ENCODE data around the gene SH3D19. TPM values are rescaled to one million over a fixed set of nuclear protein-coding genes. Genes with fewer than 3 reads are reported as not detected.

Gene SH3D19
- polyA plus RNA-seq, 2 of the 4 experiments (the other 2 are of a cell fraction), result 15.3 to 22.9 TPM

DNA sequence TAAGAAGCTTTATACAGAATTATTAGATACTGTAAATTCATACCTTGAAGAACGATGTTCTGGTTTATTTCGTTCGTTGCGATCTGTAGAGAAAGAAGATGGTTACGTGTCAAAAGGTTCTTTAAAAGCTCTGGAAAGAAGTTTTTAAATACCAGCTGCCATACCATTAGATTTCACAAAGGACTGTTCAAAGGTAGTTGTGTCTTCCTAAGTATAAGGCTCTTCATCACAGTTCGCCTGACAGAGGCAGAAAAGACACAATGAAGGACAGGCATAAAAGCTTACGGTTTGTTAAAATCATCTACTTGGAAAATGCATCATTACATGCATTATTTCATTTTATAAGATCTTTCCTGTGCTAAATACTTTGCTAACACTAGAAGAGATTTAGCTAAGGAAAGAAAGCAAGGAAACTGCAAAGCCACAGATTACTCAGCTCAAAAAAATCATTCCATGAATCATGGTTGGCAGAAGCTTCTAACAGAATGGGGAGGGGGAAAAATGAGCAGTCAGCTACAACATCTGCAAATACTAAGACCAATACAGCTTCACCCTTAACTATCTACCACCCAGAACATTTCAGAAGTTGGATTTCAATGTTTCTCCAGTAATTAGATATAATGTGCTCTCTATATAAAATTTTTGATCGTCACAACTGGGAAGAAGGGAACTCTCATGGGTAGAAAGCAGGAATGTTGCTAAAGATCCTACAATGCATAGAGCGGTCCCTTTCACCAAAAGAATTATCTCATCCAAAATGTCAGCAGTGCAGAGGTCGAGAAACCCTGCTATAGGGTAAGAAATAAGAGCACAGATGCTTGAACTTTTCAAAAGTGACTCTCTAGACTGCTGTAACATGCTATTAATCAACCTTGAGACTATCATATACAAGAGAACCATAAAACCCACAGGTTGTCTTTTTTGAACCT, 99.1 kb downstream of the SH3D19 start:
- TF ChIP-seq FOSL2 (IDR thresholded peaks at IDR 0.05) (no peak), FOSL2 (CRISPR knock-in tag; IDR thresholded peaks at IDR 0.05) (no peak; the same call in 1 of the 2 replicates), HOXB13 (CRISPR knock-in tag; IDR thresholded peaks at IDR 0.05; ENCODE audit: low read depth) (no peak), RNF2 (IDR thresholded peaks at IDR 0.05; ENCODE audit: borderline replicate concordance, low read depth) (no peak), POLR2AphosphoS2 (conservative IDR thresholded peaks at IDR 0.05; ENCODE audit: low read length) (no peak), TFCP2L1 (CRISPR knock-in tag; IDR thresholded peaks at IDR 0.05) (no peak), HOXB5 (CRISPR knock-in tag; IDR thresholded peaks at IDR 0.05) (no peak), BHLHE40 (IDR thresholded peaks at IDR 0.05; ENCODE audit: low read depth, low read length) (no peak)
- TF ChIP-seq, protein P1, sequence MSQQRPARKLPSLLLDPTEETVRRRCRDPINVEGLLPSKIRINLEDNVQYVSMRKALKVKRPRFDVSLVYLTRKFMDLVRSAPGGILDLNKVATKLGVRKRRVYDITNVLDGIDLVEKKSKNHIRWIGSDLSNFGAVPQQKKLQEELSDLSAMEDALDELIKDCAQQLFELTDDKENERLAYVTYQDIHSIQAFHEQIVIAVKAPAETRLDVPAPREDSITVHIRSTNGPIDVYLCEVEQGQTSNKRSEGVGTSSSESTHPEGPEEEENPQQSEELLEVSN (IDR thresholded peaks at IDR 0.05; ENCODE audit: borderline replicate concordance, low read depth), result no peak
- TF ChIP-seq, protein P2, sequence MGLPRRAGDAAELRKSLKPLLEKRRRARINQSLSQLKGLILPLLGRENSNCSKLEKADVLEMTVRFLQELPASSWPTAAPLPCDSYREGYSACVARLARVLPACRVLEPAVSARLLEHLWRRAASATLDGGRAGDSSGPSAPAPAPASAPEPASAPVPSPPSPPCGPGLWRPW (IDR thresholded peaks at IDR 0.05), result no peak
- TF ChIP-seq, protein P3, sequence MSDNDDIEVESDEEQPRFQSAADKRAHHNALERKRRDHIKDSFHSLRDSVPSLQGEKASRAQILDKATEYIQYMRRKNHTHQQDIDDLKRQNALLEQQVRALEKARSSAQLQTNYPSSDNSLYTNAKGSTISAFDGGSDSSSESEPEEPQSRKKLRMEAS (IDR thresholded peaks at IDR 0.05), result no peak
- H3K27ac ChIP-seq, result peak overlapping the region in 1 of 2 experiments; percentile 69; a peak in 3 of 6 replicates
- peak; percentile 56 to 82; a peak in 4 of 6 replicates for ATAC-seq
- WGBS (ENCODE audit: missing lambda C conversion rate), result 60% methylated on average over 10 of the region's 10 CpGs
- ChIA-PET POLR2A (interaction anchor here (0.5 kb wide), 1 partner anchor 967 kb away, joined by 3 read pairs; no protein-coding TSS in a partner anchor), CTCF (no interaction called here)
- H3K4me3 ChIP-seq, result no peak overlapping the region
- H3K9me3 ChIP-seq, result no peaks in the 10 kb centered on the region
- peaks cover 35% of the 10 kb centered on the region for H3K4me1 ChIP-seq
- peak overlapping the region; percentile 71 for H3K4me2 ChIP-seq
- DNase-seq (ENCODE audit: low read depth in 1 of 2, low spot score in 1 of 2), result peak in 1 of 2 experiments; percentile 6
- no peak for FAIRE-seq

DNA sequence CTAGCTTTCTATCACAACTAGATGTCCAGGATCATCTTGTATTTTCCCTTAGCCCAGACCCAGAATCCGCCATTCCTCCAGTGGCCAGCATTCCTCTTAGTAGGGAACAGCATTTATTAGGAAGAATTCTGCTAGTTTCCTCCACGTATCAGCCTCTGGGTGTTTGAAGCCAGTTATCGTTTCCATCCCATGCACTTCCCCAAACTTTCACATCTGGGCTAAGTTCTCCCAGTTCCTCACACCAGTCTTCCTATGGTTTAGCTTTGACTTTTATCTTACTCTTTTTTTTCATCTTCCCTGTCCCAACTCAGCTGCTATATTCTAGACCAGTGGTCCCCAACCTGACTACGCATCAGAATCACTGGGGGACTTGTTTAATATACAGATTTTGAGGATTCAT, 101.9 kb downstream of the SH3D19 start:
- TF ChIP-seq SMC3 (IDR thresholded peaks at IDR 0.05) (no peak), CEBPB (IDR thresholded peaks at IDR 0.05) (no peak), HOXA7 (CRISPR knock-in tag; IDR thresholded peaks at IDR 0.05) (no peak), FOSB (CRISPR knock-in tag; IDR thresholded peaks at IDR 0.05) (no peak), JUNB (IDR thresholded peaks at IDR 0.05) (no peak), ZFP36 (IDR thresholded peaks at IDR 0.05; ENCODE audit: borderline replicate concordance, partially characterized antibody) (no peak), FOSL2 (IDR thresholded peaks at IDR 0.05) (no peak), FOSL2 (CRISPR knock-in tag; IDR thresholded peaks at IDR 0.05) (no peak), FOXS1 (CRISPR knock-in tag; IDR thresholded peaks at IDR 0.05) (no peak), EP300 (IDR thresholded peaks at IDR 0.05) (no peak), NFE2L2 (conservative IDR thresholded peaks at IDR 0.05; ENCODE audit: low read length) (no peak), MAZ (IDR thresholded peaks at IDR 0.05; ENCODE audit: borderline replicate concordance, low read depth, low read length) (no peak)
- TF ChIP-seq, protein P3 (IDR thresholded peaks at IDR 0.05), result no peak
- TF ChIP-seq, protein P4, sequence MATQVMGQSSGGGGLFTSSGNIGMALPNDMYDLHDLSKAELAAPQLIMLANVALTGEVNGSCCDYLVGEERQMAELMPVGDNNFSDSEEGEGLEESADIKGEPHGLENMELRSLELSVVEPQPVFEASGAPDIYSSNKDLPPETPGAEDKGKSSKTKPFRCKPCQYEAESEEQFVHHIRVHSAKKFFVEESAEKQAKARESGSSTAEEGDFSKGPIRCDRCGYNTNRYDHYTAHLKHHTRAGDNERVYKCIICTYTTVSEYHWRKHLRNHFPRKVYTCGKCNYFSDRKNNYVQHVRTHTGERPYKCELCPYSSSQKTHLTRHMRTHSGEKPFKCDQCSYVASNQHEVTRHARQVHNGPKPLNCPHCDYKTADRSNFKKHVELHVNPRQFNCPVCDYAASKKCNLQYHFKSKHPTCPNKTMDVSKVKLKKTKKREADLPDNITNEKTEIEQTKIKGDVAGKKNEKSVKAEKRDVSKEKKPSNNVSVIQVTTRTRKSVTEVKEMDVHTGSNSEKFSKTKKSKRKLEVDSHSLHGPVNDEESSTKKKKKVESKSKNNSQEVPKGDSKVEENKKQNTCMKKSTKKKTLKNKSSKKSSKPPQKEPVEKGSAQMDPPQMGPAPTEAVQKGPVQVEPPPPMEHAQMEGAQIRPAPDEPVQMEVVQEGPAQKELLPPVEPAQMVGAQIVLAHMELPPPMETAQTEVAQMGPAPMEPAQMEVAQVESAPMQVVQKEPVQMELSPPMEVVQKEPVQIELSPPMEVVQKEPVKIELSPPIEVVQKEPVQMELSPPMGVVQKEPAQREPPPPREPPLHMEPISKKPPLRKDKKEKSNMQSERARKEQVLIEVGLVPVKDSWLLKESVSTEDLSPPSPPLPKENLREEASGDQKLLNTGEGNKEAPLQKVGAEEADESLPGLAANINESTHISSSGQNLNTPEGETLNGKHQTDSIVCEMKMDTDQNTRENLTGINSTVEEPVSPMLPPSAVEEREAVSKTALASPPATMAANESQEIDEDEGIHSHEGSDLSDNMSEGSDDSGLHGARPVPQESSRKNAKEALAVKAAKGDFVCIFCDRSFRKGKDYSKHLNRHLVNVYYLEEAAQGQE (IDR thresholded peaks at IDR 0.05), result no peak
- TF ChIP-seq, protein P5, sequence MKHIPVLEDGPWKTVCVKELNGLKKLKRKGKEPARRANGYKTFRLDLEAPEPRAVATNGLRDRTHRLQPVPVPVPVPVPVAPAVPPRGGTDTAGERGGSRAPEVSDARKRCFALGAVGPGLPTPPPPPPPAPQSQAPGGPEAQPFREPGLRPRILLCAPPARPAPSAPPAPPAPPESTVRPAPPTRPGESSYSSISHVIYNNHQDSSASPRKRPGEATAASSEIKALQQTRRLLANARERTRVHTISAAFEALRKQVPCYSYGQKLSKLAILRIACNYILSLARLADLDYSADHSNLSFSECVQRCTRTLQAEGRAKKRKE (CRISPR knock-in tag; IDR thresholded peaks at IDR 0.05; ENCODE audit: low read depth), result no peak
- WGBS (ENCODE audit: missing lambda C conversion rate), result 72% methylated on average over 4 of the region's 4 CpGs
- Histone ChIP-seq H3K9me3 (no peaks in the 10 kb centered on the region), H3K4me3 (no peak overlapping the region), H3K27ac (no peak overlapping the region), H3K4me2 (no peak overlapping the region), H3K4me1 (peaks cover 34% of the 10 kb centered on the region)
- no peak for DNase-seq (ENCODE audit: low read depth in 1 of 2, low spot score in 1 of 2)
- no peak for ATAC-seq
- ChIA-PET POLR2A (no interaction called here), CTCF (no interaction called here)
- no peak for FAIRE-seq

All from A549 (cell line).